H9 (cell line): ENCODE results near the gene KREMEN2. TPM values are rescaled to one million over a fixed set of nuclear protein-coding genes. Genes with fewer than 3 reads are reported as not detected.

ENCODE experiments used
- DNase-seq: peaks from one replicate; pipeline ENCODE4 v3.0.0-alpha.2; 2017
- H2AFZ ChIP-seq: one replicate; pipeline ENCODE4 v1.6.1; 2013; ENCODE audit warnings: mild to moderate bottlenecking, low read length, control low read depth, moderate library complexity
- H2AK5ac ChIP-seq: 2 replicates; pipeline ENCODE4 v1.6.1; 2013; ENCODE audit warnings: low read length, control low read depth, mixed read lengths; ENCODE audit not compliant: insufficient read length
- H2BK120ac ChIP-seq: one replicate; pipeline ENCODE4 v1.6.1; 2013; ENCODE audit warnings: low read depth, mild to moderate bottlenecking, low read length, control low read depth, inconsistent platforms; ENCODE audit not compliant: poor library complexity, severe bottlenecking
- H2BK12ac ChIP-seq: 2 replicates; pipeline ENCODE4 v1.6.1; 2013; ENCODE audit warnings: low read length, control low read depth, mixed read lengths, low read depth; ENCODE audit not compliant: insufficient read length
- H2BK15ac ChIP-seq: 2 replicates; pipeline ENCODE4 v1.6.1; 2013; ENCODE audit warnings: low read depth, low read length, control low read depth
- H2BK20ac ChIP-seq: one replicate; pipeline ENCODE4 v1.6.1; 2013; ENCODE audit warnings: low read depth, mild to moderate bottlenecking, low read length, control low read depth, inconsistent platforms; ENCODE audit not compliant: poor library complexity, severe bottlenecking
- H2BK5ac ChIP-seq: 2 replicates; pipeline ENCODE4 v1.6.1; 2013; ENCODE audit warnings: low read length, control low read depth, mixed read lengths; ENCODE audit not compliant: insufficient read length
- H3K14ac ChIP-seq: 2 replicates; pipeline ENCODE4 v1.6.1; 2013; ENCODE audit warnings: low read length, control low read depth; ENCODE audit not compliant: insufficient read depth
- H3K18ac ChIP-seq: 2 replicates; pipeline ENCODE4 v1.6.1; 2013; ENCODE audit warnings: low read depth, mild to moderate bottlenecking, mixed read lengths, low read length, control low read depth; ENCODE audit not compliant: insufficient read length
- H3K23ac ChIP-seq: 2 replicates; pipeline ENCODE4 v1.6.1; 2013; ENCODE audit warnings: low read length, control low read depth, mixed read lengths, low read depth; ENCODE audit not compliant: insufficient read length
- H3K23me2 ChIP-seq: 2 replicates; pipeline ENCODE4 v1.6.1; 2013; ENCODE audit warnings: low read depth, mild to moderate bottlenecking, mixed read lengths, low read length, control low read depth; ENCODE audit not compliant: insufficient read length, poor library complexity, severe bottlenecking
- H3K27ac ChIP-seq: 2 replicates; pipeline ENCODE4 v1.5.1; 2013; ENCODE audit warnings: low read length, control low read depth, mixed read lengths, low read depth; ENCODE audit not compliant: insufficient read length
- H3K27me3 ChIP-seq: 2 replicates; pipeline ENCODE4 v1.6.1; 2013; ENCODE audit warnings: low read length, control low read depth, inconsistent platforms; ENCODE audit not compliant: insufficient read depth
- H3K4ac ChIP-seq: 2 replicates; pipeline ENCODE4 v1.6.1; 2013; ENCODE audit warnings: low read depth, mild to moderate bottlenecking, control low read depth, inconsistent platforms, low read length, moderate library complexity
- H3K4me1 ChIP-seq: 2 replicates; pipeline ENCODE4 v1.6.1; 2013; ENCODE audit warnings: low read length, control low read depth, inconsistent platforms; ENCODE audit not compliant: insufficient read depth
- H3K4me2 ChIP-seq: 2 replicates; pipeline ENCODE4 v1.6.1; 2013; ENCODE audit warnings: low read length, control low read depth, mixed read lengths; ENCODE audit not compliant: insufficient read length, insufficient read depth
- H3K56ac ChIP-seq: 2 replicates; pipeline ENCODE4 v1.6.1; 2013; ENCODE audit warnings: low read depth, mild to moderate bottlenecking, mixed read lengths, low read length, control low read depth; ENCODE audit not compliant: insufficient read length
- H3K79me1 ChIP-seq: 2 replicates; pipeline ENCODE4 v1.6.1; 2013; ENCODE audit warnings: low read depth, mild to moderate bottlenecking, moderate library complexity, low read length, control low read depth, inconsistent platforms; ENCODE audit not compliant: insufficient read depth, poor library complexity, severe bottlenecking
- H3K79me2 ChIP-seq: 2 replicates; pipeline ENCODE4 v1.6.1; 2013; ENCODE audit warnings: low read length, control low read depth, inconsistent platforms; ENCODE audit not compliant: insufficient read depth
- H3K9ac ChIP-seq: 2 replicates; pipeline ENCODE4 v1.6.1; 2013; ENCODE audit warnings: low read length, control low read depth, mixed read lengths; ENCODE audit not compliant: insufficient read length; ENCODE audit errors: extremely low read depth
- H3K9me3 ChIP-seq: one replicate; pipeline ENCODE4 v1.6.1; 2013; ENCODE audit warnings: low read depth, low read length, inconsistent platforms; ENCODE audit not compliant: control insufficient read depth
- H3T11ph ChIP-seq: one replicate; pipeline ENCODE4 v1.6.1; 2013; ENCODE audit warnings: mild to moderate bottlenecking, low read length, control low read depth, inconsistent platforms
- H4K20me1 ChIP-seq: one replicate; pipeline ENCODE4 v1.6.1; 2013; ENCODE audit not compliant: control insufficient read depth, insufficient read length, insufficient read depth
- H4K5ac ChIP-seq: 2 replicates; pipeline ENCODE4 v1.6.1; 2013; ENCODE audit warnings: low read depth, mild to moderate bottlenecking, mixed read lengths, low read length, control low read depth; ENCODE audit not compliant: insufficient read length
- H4K8ac ChIP-seq: replicated peaks from 2 replicates; pipeline ENCODE4 v1.6.1; 2013; ENCODE audit warnings: low read length, control low read depth, mixed read lengths, low read depth; ENCODE audit not compliant: insufficient read length
- H4K91ac ChIP-seq: 2 replicates; pipeline ENCODE4 v1.6.1; 2013; ENCODE audit warnings: low read depth, mild to moderate bottlenecking, moderate library complexity, mixed read lengths, low read length, control low read depth; ENCODE audit not compliant: insufficient read length
- H3K27ac Mint-ChIP-seq, 3 experiments: 2 replicates in 2 of 3; 3 replicates in 1 of 3; pipeline ENCODE4 v1.8.0; 2020 to 2021; ENCODE audit warnings: mixed read lengths in 3 of 3, mild to moderate bottlenecking in 1 of 3, moderate library complexity in 1 of 3
- H3K27me3 Mint-ChIP-seq: 2 replicates; pipeline ENCODE4 v1.8.0; 2021; ENCODE audit warnings: low read depth, mild to moderate bottlenecking, moderate library complexity, mixed read lengths
- H3K36me3 Mint-ChIP-seq, 3 experiments: 2 replicates in 2 of 3; 3 replicates in 1 of 3; pipeline ENCODE4 v1.8.0; 2020 to 2021; ENCODE audit warnings: low read depth in 3 of 3, mixed read lengths in 3 of 3; ENCODE audit not compliant: insufficient read depth in 1 of 3
- H3K4me1 Mint-ChIP-seq, 2 experiments: 2 replicates each; pipeline ENCODE4 v1.8.0; 2020; ENCODE audit warnings: mixed read lengths in 2 of 2
- H3K4me3 Mint-ChIP-seq, 2 experiments: 2 replicates in 1 of 2; 3 replicates in 1 of 2; pipeline ENCODE4 v1.8.0; 2020 to 2021; ENCODE audit warnings: mild to moderate bottlenecking in 2 of 2, mixed read lengths in 2 of 2, moderate library complexity in 1 of 2
- H3K9me3 Mint-ChIP-seq, 2 experiments: 2 replicates in 1 of 2; 3 replicates in 1 of 2; pipeline ENCODE4 v1.8.0; 2020; ENCODE audit warnings: mild to moderate bottlenecking in 2 of 2, mixed read lengths in 2 of 2, moderate library complexity in 1 of 2
- CTCF ChIP-seq: fragments of 200-600 bp; sonication (generic); conservative IDR thresholded peaks from 3 replicates; pipeline ENCODE4 v1.8.0; 2021; ENCODE audit warnings: antibody characterized with exemption, mild to moderate bottlenecking
- WGBS: extraction: QIAGEN DNeasy Blood & Tissue Kit; methylation state at CpG from one replicate; pipeline ENCODE4 v1.1.7; 2013; ENCODE audit warnings: missing lambda C conversion rate, low lambda C conversion rate, mixed read lengths; ENCODE audit not compliant: insufficient read length; ENCODE audit errors: extremely low coverage; 5-methylcytosine and 5-hydroxymethylcytosine counted together
- total RNA-seq: library from RNA; stranded (reverse); gene quantifications from 2 replicates; pipeline ENCODE4 v1.2.1, GENCODE V29; 2021

KREMEN2 gene
- total RNA-seq, 1 experiment from 2014 or later: 12.8 TPM

GRCh38 chr16:2954656-2955381 is 9.3 kb upstream of the KREMEN2 start:
- Histone ChIP-seq H2BK15ac (no peak overlapping the region; the same call in 1 of the 2 replicates), H2AFZ (no peak overlapping the region), H3K4me2 (no peak overlapping the region), H2BK12ac (no peak overlapping the region), H3K4me1 (peaks cover 3% of the 10 kb centered on the region; the same call in 1 of the 2 replicates), H2BK5ac (no peak overlapping the region), H3K79me2 (no peaks in the 10 kb centered on the region), H3K23ac (no peak overlapping the region), H3K23me2 (no peaks in the 10 kb centered on the region), H2AK5ac (no peak overlapping the region), H3K27me3 (no peaks in the 10 kb centered on the region), H3K18ac (no peak overlapping the region), H4K91ac (no peak overlapping the region), H3T11ph (no peak overlapping the region), H2BK20ac (no peak overlapping the region), H3K27ac (no peak overlapping the region), H2BK120ac (no peak overlapping the region), H3K9me3 (no peaks in the 10 kb centered on the region), H3K56ac (no peak overlapping the region), H4K8ac (no peak overlapping the region), H3K9ac (no peak overlapping the region), H4K5ac (no peak overlapping the region), H3K4ac (no peak overlapping the region), H4K20me1 (no peaks in the 10 kb centered on the region), H3K79me1 (no peaks in the 10 kb centered on the region), H3K14ac (no peak overlapping the region)
- peaks cover 14 to 22% of the 10 kb centered on the region in 2 experiments for H3K4me1 Mint-ChIP-seq
- DNase-seq: peak; percentile 32
- no peak overlapping the region; a peak in 1 of 7 replicates for H3K27ac Mint-ChIP-seq
- no peak for TF ChIP-seq CTCF
- H3K27me3 Mint-ChIP-seq: peaks cover 4% of the 10 kb centered on the region
- no CpG with 5 or more reads among the region's 26 CpGs for WGBS
- H3K36me3 Mint-ChIP-seq: no peaks in the 10 kb centered on the region
- H3K4me3 Mint-ChIP-seq: no peak overlapping the region
- no peaks in the 10 kb centered on the region; a peak in 1 of 5 replicates for H3K9me3 Mint-ChIP-seq
